HG03039 (cell line): Measurements from ENCODE around the gene TEC.
"Not testable (repeated sequence)": the region's sequence is repeated elsewhere in the genome, so short reads cannot be mapped to it uniquely, and the experiment has no call there.

Experiments used
- ATAC-seq: cut with Tn5 transposase; IDR thresholded peaks from one replicate; pipeline ENCODE4 v1.9.1; 2021; ENCODE audit warnings: mild to moderate bottlenecking, moderate library complexity; ENCODE audit not compliant: unreplicated experiment

The TEC gene

GRCh38 chr4:48243887-48244286 lies 25.8 kb downstream of the TEC start:
- no peak for ATAC-seq

- no peak for ATAC-seq
Measured at GRCh38 chr4:48243429-48243828, 26.2 kb downstream of the TEC start.

GRCh38 chr4:48242511-48243195 lies 27.0 kb downstream of the TEC start:
- no peak for ATAC-seq

DNA sequence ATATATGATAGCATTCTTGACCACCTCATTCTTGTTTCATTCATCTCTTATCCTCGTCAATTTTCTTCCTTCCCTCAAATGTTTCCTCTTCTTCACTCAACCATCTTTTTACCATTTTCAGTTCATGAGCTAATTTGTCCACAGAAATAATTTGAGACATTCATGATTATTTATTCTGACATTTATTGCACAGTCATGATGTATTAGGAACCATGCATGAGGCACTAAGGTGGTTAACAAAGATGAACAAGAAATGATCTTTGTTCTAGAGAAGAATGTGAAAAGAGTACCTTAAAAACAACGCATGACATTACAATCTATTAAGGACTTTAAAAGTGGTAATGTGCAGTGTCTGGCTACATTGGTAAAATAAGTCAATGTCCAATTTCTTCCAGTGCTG lies 27.9 kb downstream of the TEC start:
- no peak for ATAC-seq

DNA sequence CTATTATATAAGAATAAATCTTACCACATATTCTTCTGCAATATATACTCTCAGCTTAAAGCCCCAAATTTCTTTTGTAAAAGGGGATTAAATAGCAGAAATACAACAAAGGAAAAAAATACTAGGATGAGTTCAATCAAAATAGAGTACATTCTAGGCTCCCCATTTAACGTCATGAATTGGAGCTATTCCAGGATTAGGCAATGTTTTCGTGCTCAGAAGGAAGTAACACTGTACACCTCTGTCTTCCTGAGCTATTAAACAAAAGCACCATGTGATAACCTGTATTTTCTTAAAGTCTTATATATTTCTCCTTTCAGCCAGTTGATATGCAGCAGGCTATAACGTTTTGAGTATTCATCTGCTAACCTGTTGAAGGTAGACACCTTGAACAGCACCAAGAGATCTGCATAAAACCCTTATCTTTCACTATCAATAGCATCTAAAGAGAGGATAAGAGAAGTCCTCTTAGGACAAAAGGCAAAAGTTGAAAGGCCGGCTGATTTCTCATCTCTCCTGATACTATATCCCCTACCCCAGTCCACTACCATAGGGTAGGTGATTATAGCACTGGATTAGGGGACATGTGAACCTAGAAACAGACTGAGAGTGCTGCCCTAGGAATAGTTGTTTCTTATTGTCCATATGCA lies 31.5 kb downstream of the TEC start:
- no peak for ATAC-seq

DNA sequence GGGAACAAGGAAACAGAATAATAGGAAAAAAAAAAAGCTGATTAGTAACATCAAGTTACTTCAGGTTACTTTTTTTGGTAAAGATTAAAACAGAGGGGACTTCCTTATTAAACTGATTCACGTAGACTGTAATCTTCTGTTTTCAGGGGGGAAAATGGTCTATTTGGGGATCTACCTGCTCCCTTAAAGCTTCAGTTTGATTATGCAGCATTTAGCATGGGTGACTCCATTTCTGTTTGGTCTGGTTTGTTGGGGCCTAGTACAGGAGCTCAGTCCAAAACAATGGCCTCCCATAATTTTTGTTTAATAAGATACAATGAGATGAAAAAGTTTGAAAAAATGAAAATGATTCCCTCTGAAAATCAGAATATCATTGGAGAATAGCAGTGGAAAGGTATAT lies 34.6 kb downstream of the TEC start:
- no peak for ATAC-seq

- no peak for ATAC-seq
Measured at GRCh38 chr4:48234575-48234974, 35.1 kb downstream of the TEC start.

GRCh38 chr4:48228949-48229348 lies 40.7 kb downstream of the TEC start:
- ATAC-seq: no peak

DNA sequence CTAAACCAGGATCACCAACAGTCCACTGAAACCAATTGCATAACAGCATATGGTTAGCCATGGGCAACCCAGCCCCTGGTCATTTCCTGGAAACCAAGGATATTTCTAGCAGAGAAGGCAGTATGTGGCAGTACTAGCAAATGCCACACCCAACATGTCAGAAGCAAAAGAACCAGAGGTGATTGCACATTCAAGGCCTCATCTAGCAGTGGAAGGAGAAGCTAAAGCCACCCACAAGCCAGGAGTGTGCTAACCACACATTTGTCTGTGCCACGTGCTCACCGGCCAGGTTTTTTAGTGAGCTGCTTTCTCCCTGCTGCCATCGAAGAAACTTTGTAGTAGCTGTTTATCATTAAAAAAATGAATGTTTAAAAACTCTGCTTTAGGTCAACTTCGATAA lies 42.0 kb downstream of the TEC start:
- ATAC-seq: no peak

- no peak for ATAC-seq
Measured at GRCh38 chr4:48226199-48226598, 43.4 kb downstream of the TEC start.

DNA sequence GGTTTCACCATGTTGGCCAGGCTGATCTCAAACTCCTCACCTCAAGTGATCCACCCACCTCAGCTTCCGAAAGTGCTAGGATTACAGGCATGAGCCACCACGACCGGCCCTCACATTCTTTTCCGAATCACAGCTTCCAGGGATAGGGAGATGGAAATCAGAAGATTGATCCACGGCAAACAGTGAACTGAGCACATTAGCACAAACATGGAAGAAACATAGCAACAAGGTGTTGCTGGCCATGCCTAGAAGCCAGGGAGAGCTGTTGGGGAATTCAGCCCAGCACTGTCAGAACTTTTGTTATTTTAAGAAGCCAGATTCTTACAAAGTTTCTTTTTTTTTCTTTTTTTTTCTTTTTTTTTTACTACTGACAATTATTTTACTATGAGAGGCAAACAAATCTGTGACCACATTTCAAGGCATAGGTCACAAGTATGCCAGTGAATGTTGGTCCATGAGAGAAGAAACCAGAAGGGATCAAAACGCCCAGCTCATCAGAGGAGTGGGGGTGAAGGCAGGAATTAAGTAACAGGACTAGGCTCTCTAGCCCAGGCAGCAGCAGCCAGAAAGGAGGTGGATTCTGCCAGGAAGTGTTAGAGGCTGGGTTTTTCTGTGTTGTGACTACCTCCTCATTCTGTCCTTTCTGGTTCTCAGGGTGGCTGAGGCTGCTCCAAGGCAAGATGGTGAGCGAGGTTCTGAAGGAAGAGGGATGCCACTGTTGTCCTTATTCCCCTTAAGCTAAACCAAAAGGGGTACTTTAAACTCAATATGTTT lies 44.1 kb downstream of the TEC start:
- ATAC-seq: no peak

DNA sequence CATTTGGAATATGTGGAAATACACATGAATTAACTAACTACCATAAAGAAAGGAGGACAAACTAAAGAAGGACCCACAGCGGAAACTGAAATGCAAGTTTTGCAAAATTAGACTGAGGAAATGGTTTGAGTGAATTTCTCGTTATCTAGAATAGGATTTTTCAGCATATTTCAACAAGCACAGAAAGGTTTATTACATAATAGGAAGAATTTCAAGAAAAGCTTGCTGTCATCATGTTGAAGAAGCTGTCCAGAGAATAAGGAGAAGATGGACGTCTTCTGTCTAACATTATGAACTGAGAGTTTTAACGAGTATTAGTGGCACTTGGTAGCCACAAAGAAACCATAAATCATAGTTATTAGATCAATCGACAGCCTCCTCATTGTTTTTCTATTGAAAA lies 45.0 kb downstream of the TEC start:
- no peak for ATAC-seq

DNA sequence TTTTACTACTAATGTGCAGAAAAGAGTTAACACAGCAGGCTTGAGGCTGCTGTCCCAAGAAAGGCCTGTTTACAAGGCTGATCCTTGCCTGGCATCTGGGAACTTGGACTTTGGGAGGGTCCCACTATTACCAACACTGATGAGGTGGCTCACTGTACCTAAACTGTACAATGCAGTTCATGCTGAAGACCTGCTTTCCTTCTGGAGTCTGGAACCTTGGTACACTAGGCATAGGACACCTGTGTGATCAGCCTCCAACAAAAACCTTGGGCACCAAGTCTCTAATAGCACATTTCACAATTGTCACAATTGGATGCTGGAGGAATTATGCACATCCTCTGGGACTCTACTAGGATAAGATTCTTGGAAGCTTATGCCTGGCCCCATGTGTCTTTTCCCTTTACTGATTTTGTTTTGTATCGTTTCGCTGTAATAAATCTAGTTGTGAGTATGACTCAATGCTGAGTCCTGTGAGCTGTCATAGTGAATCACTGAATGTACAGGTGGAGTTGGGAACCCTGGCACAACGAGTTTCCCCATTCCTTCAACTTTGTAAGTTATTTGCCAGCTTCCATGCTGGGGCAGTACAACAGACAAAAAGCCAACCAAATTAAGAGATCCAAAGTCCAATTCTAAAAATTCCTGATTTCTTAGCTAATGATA lies 45.9 kb downstream of the TEC start:
- ATAC-seq: no peak

- no peak for ATAC-seq
Measured at GRCh38 chr4:48222491-48222890, 47.1 kb downstream of the TEC start.

GRCh38 chr4:48219430-48219829 lies 50.2 kb downstream of the TEC start:
- not testable (repeated sequence) for ATAC-seq

DNA sequence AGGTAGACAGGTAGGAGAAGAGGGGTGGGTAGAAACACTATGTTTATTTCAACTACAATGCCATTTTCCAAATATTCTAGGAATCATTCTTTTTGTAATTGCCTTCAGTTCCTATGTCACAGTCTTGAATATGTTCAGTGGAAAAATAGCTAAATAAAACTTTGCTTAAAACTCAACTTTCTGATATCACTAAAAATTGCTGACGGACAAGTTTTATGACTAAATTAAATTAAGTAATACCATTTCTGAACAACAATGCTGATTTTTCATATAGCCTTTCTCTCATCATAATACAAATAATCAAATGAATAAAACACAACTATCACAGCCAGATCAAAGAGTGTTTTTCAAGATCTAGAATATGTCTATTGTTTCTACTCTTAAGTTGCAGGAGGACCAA lies 53.1 kb downstream of the TEC start:
- ATAC-seq: no peak

DNA sequence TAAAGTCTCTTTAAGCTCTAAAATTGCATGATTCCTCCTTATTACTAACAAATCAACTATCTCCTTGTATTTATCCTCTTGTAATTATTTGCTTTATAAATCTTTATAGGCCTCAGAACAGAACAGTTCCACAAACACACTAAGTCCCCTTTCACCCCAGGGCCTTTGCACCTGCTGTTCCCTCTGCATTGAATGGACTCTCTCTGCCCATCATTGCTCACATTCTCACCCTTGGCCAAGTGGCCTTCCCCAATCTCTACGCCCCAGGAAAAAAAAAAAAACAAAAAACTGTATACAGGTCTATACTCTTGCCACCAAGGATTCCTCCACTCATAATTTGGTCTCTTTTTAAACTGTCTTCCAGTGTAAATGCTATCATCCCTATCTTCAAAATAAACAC lies 53.7 kb downstream of the TEC start:
- no peak for ATAC-seq

GRCh38 chr4:48212165-48212564 lies 57.5 kb downstream of the TEC start:
- peak; percentile 75 for ATAC-seq

DNA sequence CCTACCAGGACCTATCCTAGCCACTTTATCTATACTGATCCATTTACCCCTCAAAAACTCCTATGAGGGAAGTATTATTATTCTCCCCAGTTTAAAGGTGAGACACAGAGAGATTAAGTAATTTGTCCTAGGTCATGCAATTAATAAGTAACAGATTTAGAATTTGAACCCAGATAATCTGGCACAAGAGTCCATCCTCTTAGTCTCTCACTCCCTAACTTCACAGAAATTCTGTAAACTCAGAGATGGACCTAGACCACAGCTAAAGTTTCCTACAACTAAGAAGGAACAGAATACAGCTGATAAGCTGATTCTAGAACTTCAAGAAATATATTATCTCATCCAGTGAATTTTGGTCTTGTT lies 58.7 kb downstream of the TEC start:
- ATAC-seq: no peak

DNA sequence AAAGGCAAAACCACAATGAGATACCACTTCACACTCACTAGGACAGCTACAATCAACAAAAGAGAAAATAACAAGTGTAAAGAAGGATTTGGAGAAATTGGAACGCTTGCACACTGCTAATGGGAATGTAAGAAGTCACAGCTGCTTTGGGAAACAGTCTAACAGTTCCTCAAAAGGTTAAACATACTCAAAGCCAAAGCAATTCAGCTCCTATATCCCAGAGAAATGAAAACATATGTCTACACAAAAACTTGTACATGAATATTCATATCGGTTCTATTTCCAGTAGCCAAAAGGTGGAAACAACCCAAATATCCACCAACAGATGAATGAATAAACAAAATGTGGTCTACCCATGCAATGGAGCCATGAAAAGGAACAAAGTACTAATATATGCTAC lies 64.0 kb downstream of the TEC start:
- no peak for ATAC-seq

DNA sequence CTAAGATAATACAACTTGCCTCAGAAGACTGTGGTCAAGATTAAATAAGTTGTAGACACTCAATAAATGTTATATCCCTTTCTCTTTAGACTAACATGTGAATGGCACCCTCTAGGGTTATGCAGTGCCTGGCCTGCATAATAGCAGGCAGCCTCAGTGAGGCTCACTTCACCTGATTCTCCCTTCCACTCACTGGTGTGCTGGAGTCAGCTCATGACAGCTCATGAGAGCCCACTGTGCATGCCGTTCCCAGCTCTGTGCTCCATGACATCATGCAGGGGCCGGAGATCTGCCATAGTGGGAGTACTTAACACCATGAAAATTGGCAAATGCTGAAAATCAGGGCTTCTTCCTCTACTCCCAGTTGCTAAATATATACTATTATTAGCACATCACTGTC lies 64.5 kb downstream of the TEC start:
- ATAC-seq: no peak

GRCh38 chr4:48203819-48204218 lies 65.8 kb downstream of the TEC start:
- ATAC-seq: no peak
